HUES48 (cell line): ENCODE data around the gene BRD3.
"Not testable (repeated sequence)": the region's sequence is repeated elsewhere in the genome, so short reads cannot be mapped to it uniquely, and the experiment has no call there.

Experiments used
- H3K27ac ChIP-seq: one replicate; pipeline ENCODE4 v1.7.0; 2013; ENCODE audit warnings: low read depth, low read length, inconsistent platforms
- H3K27me3 ChIP-seq: 2 replicates; pipeline ENCODE4 v1.6.1; 2013; ENCODE audit warnings: mild to moderate bottlenecking, low read length; ENCODE audit not compliant: control insufficient read depth, insufficient read depth
- H3K36me3 ChIP-seq: 2 replicates; pipeline ENCODE4 v1.6.1; 2013; ENCODE audit warnings: low read length; ENCODE audit not compliant: control insufficient read depth, insufficient read depth
- H3K4me1 ChIP-seq: 2 replicates; pipeline ENCODE4 v1.6.1; 2013; ENCODE audit warnings: mild to moderate bottlenecking, low read length; ENCODE audit not compliant: control insufficient read depth, insufficient read depth
- H3K4me3 ChIP-seq: 2 replicates; pipeline ENCODE4 v1.5.1; 2013; ENCODE audit warnings: mild to moderate bottlenecking, low read depth, low read length
- H3K9ac ChIP-seq: 2 replicates; pipeline ENCODE4 v1.6.1; 2013; ENCODE audit warnings: mild to moderate bottlenecking, low read depth, low read length, moderate library complexity
- H3K9me3 ChIP-seq: 2 replicates; pipeline ENCODE4 v1.6.1; 2013; ENCODE audit warnings: low read length; ENCODE audit not compliant: control insufficient read depth, insufficient read depth

BRD3 gene

DNA sequence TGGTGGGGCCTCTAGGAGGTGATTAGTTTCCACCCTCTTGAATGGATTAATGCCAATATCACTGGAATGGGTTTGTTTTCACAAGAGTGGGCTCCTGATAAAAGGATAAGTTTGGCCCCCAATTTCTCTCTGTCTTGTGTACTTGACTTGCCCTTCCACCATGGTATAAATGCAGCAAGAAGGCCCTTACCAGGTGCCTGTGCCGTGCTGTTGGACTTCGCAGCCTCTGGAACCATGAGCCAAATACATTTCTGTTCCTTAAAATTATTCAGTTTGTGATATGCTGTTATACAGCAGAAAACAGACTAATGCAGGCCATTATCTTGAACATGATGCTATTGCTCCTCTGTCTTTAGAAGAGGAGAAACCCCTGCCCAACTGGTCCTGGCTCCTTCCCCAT is 17.8 kb upstream of the BRD3 start:
- Histone ChIP-seq H3K27me3 (no peaks in the 10 kb centered on the region), H3K36me3 (no peaks in the 10 kb centered on the region), H3K4me3 (no peak overlapping the region), H3K27ac (no peak overlapping the region), H3K9me3 (no peaks in the 10 kb centered on the region), H3K9ac (no peak overlapping the region), H3K4me1 (no peaks in the 10 kb centered on the region)

GRCh38 chr9:134083451-134083850 is 15.6 kb upstream of the BRD3 start:
- no peaks in the 10 kb centered on the region for H3K27me3 ChIP-seq
- no peak overlapping the region for H3K9ac ChIP-seq
- H3K36me3 ChIP-seq: no peaks in the 10 kb centered on the region
- H3K9me3 ChIP-seq: no peaks in the 10 kb centered on the region
- H3K27ac ChIP-seq: no peak overlapping the region
- no peak overlapping the region for H3K4me3 ChIP-seq
- no peaks in the 10 kb centered on the region for H3K4me1 ChIP-seq

DNA sequence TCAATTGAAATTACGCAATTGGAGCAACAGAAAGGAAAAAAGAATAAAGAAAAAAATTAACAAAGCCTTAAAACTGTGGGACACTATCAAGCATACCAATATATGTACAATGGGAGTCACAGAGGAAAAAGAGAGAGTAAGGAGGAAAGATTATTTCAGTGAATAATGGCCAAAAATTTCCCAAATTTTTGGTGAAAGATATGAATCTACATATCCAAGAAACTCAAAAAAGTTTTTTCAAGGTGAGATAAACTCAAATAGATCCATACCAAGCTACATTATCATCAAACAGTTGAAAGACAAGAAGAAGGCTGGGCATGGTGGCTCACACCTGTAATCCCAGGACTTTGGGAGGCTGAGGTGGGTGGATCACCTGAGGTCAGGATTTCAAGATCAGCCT is 8.8 kb upstream of the BRD3 start:
- no peaks in the 10 kb centered on the region for H3K27me3 ChIP-seq
- H3K4me3 ChIP-seq: no peak overlapping the region
- H3K4me1 ChIP-seq: no peaks in the 10 kb centered on the region
- peaks cover 10% of the 10 kb centered on the region; the same call in 1 of the 2 replicates for H3K9me3 ChIP-seq
- no peak overlapping the region for H3K27ac ChIP-seq
- H3K9ac ChIP-seq: no peak overlapping the region
- no peaks in the 10 kb centered on the region for H3K36me3 ChIP-seq

- not testable (repeated sequence) for H3K9me3 ChIP-seq, H3K27me3 ChIP-seq, H3K36me3 ChIP-seq, H3K4me1 ChIP-seq, H3K27ac ChIP-seq, H3K9ac ChIP-seq, H3K4me3 ChIP-seq
These were observed 7.9 kb upstream of the BRD3 start for GRCh38 chr9:134075689-134076088.

- no peaks in the 10 kb centered on the region for H3K36me3 ChIP-seq
- H3K27me3 ChIP-seq: peaks cover 15% of the 10 kb centered on the region
- no peak overlapping the region for H3K4me3 ChIP-seq
- H3K27ac ChIP-seq: no peak overlapping the region
- no peaks in the 10 kb centered on the region for H3K4me1 ChIP-seq
- H3K9me3 ChIP-seq: peaks cover 10% of the 10 kb centered on the region
- no peak overlapping the region for H3K9ac ChIP-seq
These were observed 5.7 kb upstream of the BRD3 start for GRCh38 chr9:134073500-134073899.

DNA sequence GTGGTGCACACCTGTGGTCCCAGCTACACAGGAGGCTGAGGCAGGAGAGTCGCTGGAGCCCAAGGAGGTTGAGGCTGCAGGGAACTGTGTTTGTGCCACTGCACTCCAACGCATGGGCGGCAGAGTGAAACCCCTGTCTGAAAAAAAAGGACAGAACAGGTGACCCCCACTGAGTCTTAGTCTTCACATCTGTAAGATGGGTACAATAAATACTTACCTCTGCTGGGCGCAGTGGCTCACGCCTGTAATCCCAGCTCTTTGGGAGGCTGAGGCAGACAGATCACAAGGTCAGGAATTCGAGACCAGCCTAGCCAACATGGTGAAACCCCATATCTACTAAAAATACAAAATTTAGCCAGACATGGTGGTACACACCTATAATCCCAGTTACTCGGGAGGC is 4.9 kb upstream of the BRD3 start:
- H3K4me3 ChIP-seq, H3K36me3 ChIP-seq, H3K9ac ChIP-seq, H3K9me3 ChIP-seq, H3K4me1 ChIP-seq, H3K27ac ChIP-seq: not testable (repeated sequence)
- H3K27me3 ChIP-seq: peaks cover 15% of the 10 kb centered on the region

DNA sequence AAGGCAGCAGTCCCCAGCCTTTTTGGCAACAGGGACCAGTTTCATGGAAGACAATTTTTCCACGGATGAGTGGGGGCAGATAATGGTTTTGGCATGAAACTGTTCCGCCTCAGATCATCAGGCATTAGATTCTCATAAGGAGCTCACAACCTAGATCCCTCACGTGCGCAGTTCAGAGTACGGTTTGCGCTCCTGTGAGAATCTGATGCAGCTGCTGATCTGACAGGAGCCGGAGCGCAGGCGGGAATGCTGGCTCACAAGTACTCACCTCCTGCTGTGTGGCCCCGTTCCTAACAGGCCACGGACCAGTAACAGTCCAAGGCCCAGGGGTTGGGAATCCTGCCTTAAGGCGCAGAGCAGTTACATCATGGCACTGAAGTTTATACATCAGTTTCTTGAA is 3.3 kb upstream of the BRD3 start:
- no peaks in the 10 kb centered on the region for H3K36me3 ChIP-seq
- no peak overlapping the region for H3K4me3 ChIP-seq
- H3K27me3 ChIP-seq: peaks cover 15% of the 10 kb centered on the region
- H3K9me3 ChIP-seq: peaks cover 7% of the 10 kb centered on the region
- no peak overlapping the region for H3K9ac ChIP-seq
- no peak overlapping the region for H3K27ac ChIP-seq
- peaks cover 2% of the 10 kb centered on the region; the same call in 1 of the 2 replicates for H3K4me1 ChIP-seq

GRCh38 chr9:134069480-134070399 is 1.9 kb upstream of the BRD3 start:
- Histone ChIP-seq H3K9me3 (peaks cover 6% of the 10 kb centered on the region), H3K4me1 (peaks cover 9% of the 10 kb centered on the region), H3K36me3 (no peaks in the 10 kb centered on the region), H3K9ac (no peak overlapping the region), H3K27me3 (peaks cover 15% of the 10 kb centered on the region), H3K4me3 (no peak overlapping the region), H3K27ac (no peak overlapping the region)

GRCh38 chr9:134068744-134069479 is 1.1 kb upstream of the BRD3 start:
- peak overlapping the region; percentile 67 for H3K4me3 ChIP-seq
- H3K4me1 ChIP-seq: peaks cover 9% of the 10 kb centered on the region
- peak overlapping the region; percentile 39 for H3K9ac ChIP-seq
- peak overlapping the region; percentile 39 for H3K27ac ChIP-seq
- H3K27me3 ChIP-seq: peaks cover 15% of the 10 kb centered on the region
- no peaks in the 10 kb centered on the region for H3K36me3 ChIP-seq
- H3K9me3 ChIP-seq: no peaks in the 10 kb centered on the region; the same call in 1 of the 2 replicates

DNA sequence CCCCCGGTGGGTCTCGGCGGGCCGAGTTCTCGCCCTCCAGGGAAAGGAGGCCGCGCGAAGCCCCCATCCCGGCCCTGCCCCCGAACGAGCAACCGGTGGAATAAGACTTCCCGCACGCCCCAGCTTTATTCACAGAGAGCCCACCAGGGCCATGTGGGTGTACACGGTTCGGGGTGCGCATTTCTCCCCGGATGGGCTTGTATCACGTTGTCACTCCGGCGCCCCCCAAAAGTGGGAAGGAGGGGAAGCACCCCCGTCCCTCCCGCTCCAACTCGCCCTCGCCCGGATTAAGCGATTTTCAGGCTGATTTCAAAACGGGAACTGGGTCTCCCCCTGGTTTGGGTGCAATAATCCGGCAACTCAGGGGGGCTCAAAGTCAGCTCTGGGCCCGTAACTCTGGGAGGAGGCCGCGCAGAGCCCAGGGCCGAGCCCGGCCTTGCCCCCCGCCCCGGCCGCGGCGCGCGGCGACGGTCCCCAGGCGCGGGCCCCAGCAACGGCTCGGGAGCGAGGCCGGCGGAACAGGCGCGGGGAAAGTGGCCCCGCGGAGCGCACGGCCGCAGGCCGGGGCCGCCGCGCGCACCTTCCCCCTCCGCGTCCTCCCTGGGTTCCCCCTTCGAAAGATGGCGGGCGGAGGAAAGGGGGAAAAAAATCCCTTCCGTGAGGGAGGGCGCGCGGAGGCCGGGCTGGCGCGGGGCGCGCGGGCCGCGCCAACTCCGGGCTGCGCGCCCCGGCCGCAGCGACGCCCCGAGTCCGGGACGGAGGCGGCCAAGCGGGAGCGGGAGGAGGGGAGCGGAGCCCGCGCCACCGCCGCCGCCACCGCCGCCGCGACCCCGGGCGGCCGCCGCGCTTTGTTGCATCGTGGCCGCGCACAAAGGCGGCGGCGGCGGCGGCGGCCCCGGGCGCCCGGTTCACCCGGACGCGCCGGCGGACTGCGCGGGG is 644 bp downstream of the BRD3 start:
- Histone ChIP-seq H3K27ac (peak overlapping the region; percentile 71), H3K36me3 (no peaks in the 10 kb centered on the region), H3K27me3 (peaks cover 15% of the 10 kb centered on the region), H3K9me3 (no peaks in the 10 kb centered on the region; the same call in 1 of the 2 replicates), H3K4me3 (peak overlapping the region; percentile 82), H3K4me1 (peaks cover 9% of the 10 kb centered on the region), H3K9ac (peak overlapping the region; percentile 75)
